ENCODE measurements around the gene WSCD2. TPM values are rescaled to one million over a fixed set of nuclear protein-coding genes. Genes with fewer than 3 reads are reported as not detected.

The WSCD2 gene
- not detected for total RNA-seq
- 0.39 TPM for polyA plus RNA-seq

DNA sequence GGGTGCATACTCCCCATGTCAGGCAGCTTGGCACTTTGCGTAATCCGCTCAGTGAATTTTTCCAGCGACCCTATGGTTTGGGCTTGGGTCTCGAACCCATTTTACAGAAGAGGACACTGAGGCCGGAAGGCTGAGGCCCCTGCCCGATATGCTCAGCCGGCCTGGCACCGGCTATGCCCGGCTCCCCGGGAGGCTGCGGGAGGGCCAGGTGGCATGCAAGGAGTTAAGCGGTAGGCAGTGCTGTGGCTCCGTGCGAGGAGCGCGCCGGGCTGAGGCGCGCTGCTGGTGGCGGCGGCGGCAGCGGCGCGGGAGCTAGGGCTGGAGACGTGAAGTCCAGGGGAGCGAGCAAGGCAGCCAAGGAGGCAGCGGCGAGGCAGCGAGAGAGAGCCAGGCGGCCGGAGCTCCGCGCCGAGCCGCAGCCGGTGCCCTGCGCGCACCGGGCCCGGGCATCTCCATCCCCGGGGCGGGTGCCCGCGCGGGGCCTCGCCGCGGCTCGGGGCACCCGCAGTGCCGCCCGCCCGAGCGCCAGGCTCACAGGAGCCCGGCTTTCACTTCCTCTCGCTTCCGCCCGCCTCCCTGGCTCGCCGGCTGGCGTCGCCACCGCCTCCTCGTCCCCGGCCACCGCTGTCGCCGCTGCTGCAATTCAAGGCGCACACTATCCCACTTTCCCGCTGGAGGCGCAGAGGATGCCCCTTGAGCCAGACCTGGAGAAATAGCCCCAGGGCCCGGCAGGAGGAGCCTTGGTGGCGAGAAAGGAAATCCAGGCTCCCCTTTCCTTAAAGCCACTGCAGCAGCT lies at the start of gene WSCD2:
Gene WSCD2 (plus strand): TSS at position 272 of the 796 bp plus-strand sequence. CDS start 66,545 bp downstream, outside the sequence.
- H3K9me3 ChIP-seq (ENCODE audit: low read length) = no peaks in the 10 kb centered on the region
- Mint-ChIP-seq H3K27ac (no peak within 1 kb of the TSS), H3K9me3 (peaks cover 0 to 3% (median 2%) of the 10 kb centered on the region in 5 donors), H3K4me3 (peak within 1 kb of the TSS in 4 of 7 donors; percentile 42 to 73 (median 57)), H3K36me3 (no peaks in the 10 kb centered on the region), H3K4me1 (peaks cover 0 to 5% (median 3%) of the 10 kb centered on the region in 3 donors), H3K27me3 (peaks cover 38 to 54% of the 10 kb centered on the region in 2 donors)
- H3K4me3 ChIP-seq (ENCODE audit: low read length) = no peak within 1 kb of the TSS
- ChIA-PET POLR2A (no interaction called here), CTCF (no interaction called here)
- H3K4me1 ChIP-seq (ENCODE audit: insufficient read depth, low read length) = no peaks in the 10 kb centered on the region
- no peak for DNase-seq
- H3K27me3 ChIP-seq (ENCODE audit: insufficient read depth, low read length, poor library complexity, severe bottlenecking) = no peaks in the 10 kb centered on the region
- H3K27ac ChIP-seq (ENCODE audit: low read depth, low read length) = peak within 1 kb of the TSS; percentile 13
- no peaks in the 10 kb centered on the region for H3K36me3 ChIP-seq (ENCODE audit: insufficient read depth, low read length)

DNA sequence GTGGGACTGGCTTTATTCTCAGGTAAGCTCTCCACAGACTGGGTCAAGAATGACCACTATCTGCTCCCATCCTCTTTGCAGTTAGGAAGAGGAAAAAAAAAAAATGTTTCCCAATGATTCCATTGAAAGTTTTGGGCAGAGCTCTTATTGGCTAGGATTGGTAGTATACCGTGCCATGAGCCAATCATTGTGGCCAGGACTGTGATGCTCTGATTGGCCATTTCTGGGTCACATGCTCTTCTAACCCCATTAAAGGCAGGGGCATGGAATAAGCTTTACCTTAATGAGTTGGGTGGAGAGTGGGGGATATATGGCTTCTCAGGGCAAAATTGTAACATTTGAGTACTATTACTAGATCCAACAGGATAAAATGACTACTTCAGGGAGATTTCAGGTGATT lies 49.4 kb upstream of the WSCD2 start:
- Mint-ChIP-seq H3K9me3 (peaks cover 0 to 9% (median 5%) of the 10 kb centered on the region in 5 donors), H3K4me1 (no peaks in the 10 kb centered on the region), H3K27ac (no peak overlapping the region), H3K36me3 (peaks cover 0 to 5% (median 0%) of the 10 kb centered on the region in 3 donors), H3K27me3 (peaks cover 18 to 41% of the 10 kb centered on the region in 2 donors), H3K4me3 (no peak overlapping the region)
- Histone ChIP-seq H3K4me1 (ENCODE audit: insufficient read depth, low read length) (no peaks in the 10 kb centered on the region), H3K4me3 (ENCODE audit: low read length) (no peak overlapping the region), H3K27me3 (ENCODE audit: insufficient read depth, low read length, poor library complexity, severe bottlenecking) (no peaks in the 10 kb centered on the region), H3K36me3 (ENCODE audit: insufficient read depth, low read length) (no peaks in the 10 kb centered on the region), H3K9me3 (ENCODE audit: low read length) (no peaks in the 10 kb centered on the region), H3K27ac (ENCODE audit: low read depth, low read length) (no peak overlapping the region)
- POLR2A ChIA-PET = no interaction called here
- DNase-seq = no peak
- CTCF ChIA-PET = no interaction called here

DNA sequence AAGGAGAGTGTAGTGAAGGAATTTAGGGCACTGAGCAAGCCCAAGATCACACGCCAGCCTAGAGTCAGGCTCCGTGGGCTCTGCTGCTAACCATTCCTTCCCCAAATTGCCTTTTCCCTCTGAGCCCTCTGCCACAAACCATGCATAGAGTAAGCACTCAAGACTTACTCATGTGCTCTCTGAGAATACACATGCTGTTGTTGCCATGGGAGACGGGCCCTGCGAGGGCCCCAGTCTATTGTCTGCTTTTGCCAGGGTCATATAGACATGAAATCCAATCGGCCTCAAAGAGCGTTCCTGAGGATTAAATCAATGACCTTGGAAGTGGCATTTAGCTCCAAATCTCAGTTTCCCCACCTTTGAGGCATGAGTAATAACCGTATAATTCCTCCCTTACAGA lies 48.7 kb upstream of the WSCD2 start:
- no peak overlapping the region for H3K4me3 Mint-ChIP-seq

DNA sequence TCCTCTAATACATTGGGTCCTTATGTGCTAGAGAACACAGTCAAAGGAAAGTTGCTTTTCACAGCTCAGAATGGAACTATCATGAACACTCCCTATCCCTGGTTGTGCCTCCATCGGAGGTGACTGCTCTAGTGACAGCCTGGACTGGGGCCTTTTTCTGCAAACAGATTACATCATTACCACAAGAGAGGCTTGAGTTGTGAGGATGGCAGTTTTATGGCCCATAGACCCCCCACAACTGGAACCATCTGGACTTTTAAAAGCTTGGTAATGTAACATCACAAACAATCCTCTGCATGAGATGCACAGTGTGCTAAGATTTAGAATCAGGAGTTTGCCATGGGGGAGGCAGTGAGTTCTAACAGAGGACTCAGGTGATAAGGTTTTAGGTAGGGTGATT lies 46.6 kb upstream of the WSCD2 start:
- H3K4me3 Mint-ChIP-seq = no peak overlapping the region
- no peak overlapping the region for H3K27ac Mint-ChIP-seq
- CTCF ChIA-PET = no interaction called here
- POLR2A ChIA-PET = no interaction called here
- peaks cover 21 to 31% of the 10 kb centered on the region in 2 donors for H3K27me3 Mint-ChIP-seq
- no peak overlapping the region for H3K27ac ChIP-seq (ENCODE audit: low read depth, low read length)
- no peaks in the 10 kb centered on the region for H3K4me1 Mint-ChIP-seq
- DNase-seq = no peak
- peaks cover 8 to 20% (median 12%) of the 10 kb centered on the region in 5 donors for H3K9me3 Mint-ChIP-seq
- H3K4me3 ChIP-seq (ENCODE audit: low read length) = no peak overlapping the region
- H3K36me3 Mint-ChIP-seq = peaks cover 0 to 5% (median 0%) of the 10 kb centered on the region in 3 donors
- no peaks in the 10 kb centered on the region for H3K36me3 ChIP-seq (ENCODE audit: insufficient read depth, low read length)
- H3K9me3 ChIP-seq (ENCODE audit: low read length) = no peaks in the 10 kb centered on the region
- H3K27me3 ChIP-seq (ENCODE audit: insufficient read depth, low read length, poor library complexity, severe bottlenecking) = no peaks in the 10 kb centered on the region
- no peaks in the 10 kb centered on the region for H3K4me1 ChIP-seq (ENCODE audit: insufficient read depth, low read length)

More for the DNA sequence above, 48.7 kb upstream of the WSCD2 start:
- POLR2A ChIA-PET = no interaction called here
- no peak overlapping the region for H3K27ac Mint-ChIP-seq
- peaks cover 0 to 12% (median 8%) of the 10 kb centered on the region in 5 donors for H3K9me3 Mint-ChIP-seq
- no peak for DNase-seq
- H3K4me1 ChIP-seq (ENCODE audit: insufficient read depth, low read length) = no peaks in the 10 kb centered on the region
- H3K4me3 ChIP-seq (ENCODE audit: low read length) = no peak overlapping the region
- H3K27me3 ChIP-seq (ENCODE audit: insufficient read depth, low read length, poor library complexity, severe bottlenecking) = no peaks in the 10 kb centered on the region
- no peaks in the 10 kb centered on the region for H3K36me3 ChIP-seq (ENCODE audit: insufficient read depth, low read length)
- CTCF ChIA-PET = no interaction called here
- H3K27me3 Mint-ChIP-seq = peaks cover 22 to 36% of the 10 kb centered on the region in 2 donors
- no peak overlapping the region for H3K27ac ChIP-seq (ENCODE audit: low read depth, low read length)
- no peaks in the 10 kb centered on the region for H3K4me1 Mint-ChIP-seq
- peaks cover 0 to 5% (median 0%) of the 10 kb centered on the region in 3 donors for H3K36me3 Mint-ChIP-seq
- H3K9me3 ChIP-seq (ENCODE audit: low read length) = no peaks in the 10 kb centered on the region

DNA sequence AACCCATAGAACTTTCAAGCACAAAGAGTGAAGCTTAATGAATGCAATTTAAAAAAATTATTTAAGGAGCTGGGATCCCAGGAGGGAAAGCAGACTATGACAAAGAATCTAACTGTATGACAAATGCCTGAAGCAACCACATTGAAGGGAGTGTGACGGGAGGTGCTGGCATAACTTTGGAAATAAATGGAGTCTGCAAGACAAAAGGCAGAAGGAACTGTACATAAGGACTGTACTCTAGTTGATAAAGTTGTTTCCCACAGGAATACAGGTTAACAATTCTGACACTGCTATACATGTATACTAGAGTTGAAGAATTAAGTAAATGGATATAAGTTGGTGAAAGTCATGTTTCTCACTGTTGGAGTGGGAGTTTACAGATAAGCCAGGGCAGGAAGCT lies 41.2 kb upstream of the WSCD2 start:
- peaks cover 0 to 9% (median 0%) of the 10 kb centered on the region in 3 donors for H3K36me3 Mint-ChIP-seq
- H3K4me1 Mint-ChIP-seq = no peaks in the 10 kb centered on the region
- Histone ChIP-seq H3K4me1 (ENCODE audit: insufficient read depth, low read length) (no peaks in the 10 kb centered on the region), H3K36me3 (ENCODE audit: insufficient read depth, low read length) (no peaks in the 10 kb centered on the region), H3K4me3 (ENCODE audit: low read length) (no peak overlapping the region), H3K9me3 (ENCODE audit: low read length) (no peaks in the 10 kb centered on the region), H3K27me3 (ENCODE audit: insufficient read depth, low read length, poor library complexity, severe bottlenecking) (no peaks in the 10 kb centered on the region), H3K27ac (ENCODE audit: low read depth, low read length) (no peak overlapping the region)
- CTCF ChIA-PET = no interaction called here
- no peak overlapping the region for H3K4me3 Mint-ChIP-seq
- no peak overlapping the region for H3K27ac Mint-ChIP-seq
- no peak for DNase-seq
- H3K27me3 Mint-ChIP-seq = peaks cover 9 to 19% of the 10 kb centered on the region in 2 donors
- peaks cover 15 to 40% (median 25%) of the 10 kb centered on the region in 5 donors for H3K9me3 Mint-ChIP-seq
- POLR2A ChIA-PET = no interaction called here

DNA sequence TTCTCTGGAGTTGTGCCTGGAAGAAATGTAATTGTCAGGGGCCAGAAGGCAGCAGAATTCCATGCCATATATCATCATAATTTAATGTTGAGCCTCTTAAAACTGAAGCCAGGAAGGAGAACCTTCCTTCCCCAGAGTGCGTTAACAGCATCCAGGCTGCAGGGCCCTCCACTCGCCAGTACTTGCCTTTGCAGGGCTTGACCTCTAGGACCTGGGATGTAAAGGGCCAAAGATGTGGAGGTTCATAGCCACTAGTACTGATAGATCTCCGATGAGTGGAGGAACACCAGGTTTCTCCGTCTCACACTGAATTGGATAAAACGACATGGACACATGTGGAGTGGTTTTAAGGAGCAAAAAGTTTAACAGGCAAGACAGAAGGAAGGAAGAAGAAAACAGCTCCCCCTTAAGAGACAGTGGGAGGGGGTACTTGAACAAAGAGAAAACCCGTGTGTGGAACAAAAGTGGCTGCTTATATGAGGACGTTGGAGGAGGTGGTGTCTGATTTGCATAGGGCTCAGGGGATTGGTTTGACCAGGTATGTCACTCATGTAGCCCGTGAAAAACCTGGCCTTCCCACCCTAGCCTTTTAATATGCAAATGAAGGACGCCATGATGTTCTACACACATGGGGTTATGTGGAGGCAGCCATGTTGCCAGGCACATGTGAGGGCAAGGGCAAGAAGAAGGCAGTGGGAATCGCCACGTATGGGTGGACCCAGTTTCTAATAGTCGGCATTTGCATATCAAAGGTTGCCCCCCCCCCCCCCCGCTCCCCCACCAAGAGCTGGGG lies 38.8 kb upstream of the WSCD2 start:
- H3K27ac Mint-ChIP-seq = no peak overlapping the region
- Histone ChIP-seq H3K4me1 (ENCODE audit: insufficient read depth, low read length) (no peaks in the 10 kb centered on the region), H3K27ac (ENCODE audit: low read depth, low read length) (no peak overlapping the region), H3K4me3 (ENCODE audit: low read length) (no peak overlapping the region), H3K36me3 (ENCODE audit: insufficient read depth, low read length) (no peaks in the 10 kb centered on the region), H3K27me3 (ENCODE audit: insufficient read depth, low read length, poor library complexity, severe bottlenecking) (no peaks in the 10 kb centered on the region), H3K9me3 (ENCODE audit: low read length) (no peaks in the 10 kb centered on the region)
- H3K36me3 Mint-ChIP-seq = peaks cover 0 to 4% (median 0%) of the 10 kb centered on the region in 3 donors
- no peak for DNase-seq
- ChIA-PET CTCF (interaction anchor here (1.0 kb wide), 1 partner anchor 60 kb away, joined by 3 read pairs; no protein-coding TSS in a partner anchor), POLR2A (no interaction called here)
- no peaks in the 10 kb centered on the region for H3K4me1 Mint-ChIP-seq
- H3K4me3 Mint-ChIP-seq = no peak overlapping the region
- peaks cover 7 to 29% (median 22%) of the 10 kb centered on the region in 5 donors for H3K9me3 Mint-ChIP-seq
- peaks cover 9 to 24% of the 10 kb centered on the region in 2 donors for H3K27me3 Mint-ChIP-seq

DNA sequence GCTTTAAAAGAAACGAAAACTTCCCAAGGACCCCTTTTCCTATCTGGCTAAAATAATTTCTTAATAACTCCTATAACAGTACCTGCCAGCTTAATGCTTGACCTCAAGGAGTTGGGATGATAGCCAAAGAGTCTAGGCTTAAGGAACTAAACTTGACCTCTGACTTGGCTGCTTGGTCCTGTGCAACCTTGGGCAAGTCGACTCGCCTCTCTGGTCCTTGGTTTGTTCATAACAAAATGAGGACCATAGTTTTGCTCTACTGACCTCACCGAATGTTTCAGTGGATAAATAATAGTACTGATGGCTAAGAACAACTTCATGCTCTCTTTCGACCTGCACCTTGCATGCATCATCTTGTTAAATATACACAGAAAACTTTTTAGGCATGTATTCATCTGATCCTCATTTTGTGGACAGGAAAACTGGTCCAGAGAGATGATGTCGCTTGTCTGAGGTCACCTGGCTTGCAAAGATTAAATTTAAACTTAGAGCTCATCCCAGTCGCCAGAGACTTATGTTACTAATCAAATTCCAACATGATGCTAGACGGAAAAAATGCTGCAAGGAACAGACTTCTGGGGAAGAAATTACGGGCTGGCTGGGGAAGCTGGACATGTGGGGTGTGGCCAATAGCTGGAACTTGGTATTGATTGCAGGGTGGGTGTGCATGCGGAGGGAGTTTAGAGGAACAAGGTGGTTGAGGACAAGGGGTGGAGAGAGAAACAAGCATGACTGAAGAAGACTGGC lies 38.0 kb upstream of the WSCD2 start:
- CTCF ChIA-PET = interaction anchor here (1.0 kb wide), 1 partner anchor 60 kb away, joined by 3 read pairs; no protein-coding TSS in a partner anchor
- Mint-ChIP-seq H3K36me3 (peaks cover 0 to 4% (median 0%) of the 10 kb centered on the region in 3 donors), H3K4me1 (no peaks in the 10 kb centered on the region), H3K9me3 (peaks cover 7 to 25% (median 20%) of the 10 kb centered on the region in 5 donors), H3K27me3 (peaks cover 9 to 23% of the 10 kb centered on the region in 2 donors), H3K4me3 (no peak overlapping the region), H3K27ac (no peak overlapping the region)
- no peaks in the 10 kb centered on the region for H3K9me3 ChIP-seq (ENCODE audit: low read length)
- H3K27me3 ChIP-seq (ENCODE audit: insufficient read depth, low read length, poor library complexity, severe bottlenecking) = no peaks in the 10 kb centered on the region
- H3K4me3 ChIP-seq (ENCODE audit: low read length) = no peak overlapping the region
- no peak for DNase-seq
- POLR2A ChIA-PET = no interaction called here
- H3K27ac ChIP-seq (ENCODE audit: low read depth, low read length) = no peak overlapping the region
- no peaks in the 10 kb centered on the region for H3K4me1 ChIP-seq (ENCODE audit: insufficient read depth, low read length)
- H3K36me3 ChIP-seq (ENCODE audit: insufficient read depth, low read length) = no peaks in the 10 kb centered on the region
